GM18870 (cell line): Measurements from ENCODE around the gene CHDH.

Experiments used
- ATAC-seq: cut with Tn5 transposase; IDR thresholded peaks from one replicate; pipeline ENCODE4 v1.9.1; 2021; ENCODE audit warnings: moderate library complexity; ENCODE audit not compliant: unreplicated experiment

CHDH gene

DNA sequence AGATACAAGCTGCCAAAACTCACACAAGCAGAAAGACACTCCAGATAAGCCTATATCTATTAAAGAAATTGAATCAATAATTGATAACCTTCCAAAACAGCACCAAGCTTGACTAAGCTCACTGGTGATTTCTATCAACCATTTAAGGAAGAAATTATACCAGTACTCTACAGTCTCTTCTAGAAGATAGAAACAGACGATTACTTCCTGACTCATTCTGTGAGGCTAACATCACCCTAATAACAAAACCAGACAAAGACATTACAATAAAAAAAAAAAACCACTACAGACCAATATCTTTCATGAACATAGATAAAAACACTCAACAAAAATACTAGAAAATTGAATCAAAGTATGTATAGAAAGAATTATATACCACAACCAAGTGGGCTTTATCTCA, 20.2 kb downstream of the CHDH start:
- no peak for ATAC-seq

DNA sequence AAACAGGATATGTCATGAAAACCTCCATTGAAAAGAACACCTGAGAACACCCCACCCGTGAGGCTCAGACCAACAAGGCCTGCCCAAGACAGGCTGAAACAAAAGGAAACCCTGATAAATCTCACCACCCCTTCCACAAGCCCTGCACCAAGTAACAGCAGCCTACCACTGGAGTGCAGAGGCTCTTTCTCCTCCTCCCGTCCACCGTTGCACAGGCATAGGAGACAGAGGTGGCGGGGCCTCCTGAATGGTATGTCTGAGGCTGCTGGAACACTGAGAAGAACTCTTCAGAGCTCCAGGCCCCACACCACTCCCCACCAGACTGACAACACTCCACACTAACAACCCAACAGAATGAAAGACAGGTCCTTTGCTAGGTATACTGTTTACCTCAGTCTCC, 21.4 kb downstream of the CHDH start:
- no peak for ATAC-seq

DNA sequence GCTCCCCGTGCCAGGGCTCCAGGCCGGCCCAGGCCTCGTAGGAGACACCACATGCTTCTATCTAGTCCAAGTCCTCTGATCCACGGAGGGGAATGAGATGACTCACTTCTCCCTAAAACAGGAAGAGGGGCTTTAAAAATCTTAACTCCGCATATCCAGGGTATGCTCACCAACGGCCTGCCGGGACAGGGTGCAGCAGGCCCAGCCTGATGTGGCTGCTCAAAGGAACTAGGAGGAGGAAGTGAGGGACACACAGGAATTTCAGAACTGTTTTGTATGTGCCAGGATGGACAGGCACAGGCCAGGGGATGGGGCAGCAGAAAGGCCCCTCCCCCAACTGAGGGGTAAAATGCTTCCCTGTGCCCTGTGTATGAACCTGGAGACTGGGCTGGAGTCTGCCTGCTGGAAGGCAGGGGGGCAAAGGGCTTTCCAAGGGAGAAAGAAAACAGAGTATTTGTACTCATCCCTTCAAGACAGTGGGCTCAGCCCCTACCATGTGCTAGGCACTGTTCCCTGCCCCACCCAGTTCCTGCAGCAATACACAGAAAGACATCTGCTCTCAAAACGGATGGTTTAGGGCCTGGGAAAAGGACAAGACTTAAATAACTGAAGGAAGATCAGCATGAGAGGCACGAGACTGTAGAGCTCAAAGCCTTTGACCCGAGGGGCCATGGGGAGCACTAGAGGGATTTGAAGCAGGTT, 22.1 kb downstream of the CHDH start:
- no peak for ATAC-seq

DNA sequence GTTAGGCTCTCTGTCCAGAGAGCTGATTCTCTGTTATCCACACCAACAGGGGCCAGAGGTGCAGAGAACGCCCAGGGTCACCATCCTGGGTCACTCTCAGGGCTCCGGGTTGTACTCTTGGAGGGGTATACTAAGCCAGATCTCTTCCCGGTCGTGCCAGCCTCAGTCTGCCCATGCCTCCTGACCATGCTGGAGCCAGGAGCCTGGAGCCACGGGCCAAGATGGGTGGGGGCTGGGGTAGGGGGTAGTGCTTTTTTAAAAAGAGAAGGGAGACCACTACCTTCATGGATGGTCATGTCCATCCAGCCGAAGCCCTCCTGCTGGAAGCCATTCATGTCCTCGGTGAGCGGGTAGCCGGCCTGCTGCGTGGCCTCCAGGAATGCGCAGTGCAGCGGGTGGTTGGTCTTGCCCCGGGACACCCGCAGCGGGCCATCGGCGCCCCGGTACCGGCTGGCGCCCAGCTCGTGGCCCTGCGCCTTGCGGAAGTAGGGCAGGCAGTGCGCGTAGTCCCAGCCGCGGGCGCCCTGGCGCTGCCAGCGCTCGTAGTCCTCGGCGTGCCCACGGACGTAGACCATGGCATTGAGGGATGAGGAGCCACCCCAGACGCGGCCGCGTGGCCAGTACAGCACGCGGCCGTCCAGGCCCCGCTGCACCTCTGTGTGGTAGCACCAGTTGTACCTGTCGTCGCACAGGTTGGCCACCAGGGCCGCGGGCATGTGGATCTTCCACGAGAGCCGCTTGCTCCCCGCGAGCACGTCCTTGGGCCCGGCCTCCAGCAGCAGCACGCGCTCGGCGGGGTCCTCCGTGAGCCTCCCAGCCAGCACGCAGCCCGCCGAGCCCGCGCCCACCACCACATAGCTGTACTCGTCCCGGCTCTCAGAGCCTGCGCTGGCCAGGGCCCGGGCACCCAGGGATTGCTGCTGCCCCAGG, 22.9 kb downstream of the CHDH start:
- ATAC-seq, result no peak

GRCh38 chr3:53822331-53822741, 23.9 kb downstream of the CHDH start:
- no peak for ATAC-seq

DNA sequence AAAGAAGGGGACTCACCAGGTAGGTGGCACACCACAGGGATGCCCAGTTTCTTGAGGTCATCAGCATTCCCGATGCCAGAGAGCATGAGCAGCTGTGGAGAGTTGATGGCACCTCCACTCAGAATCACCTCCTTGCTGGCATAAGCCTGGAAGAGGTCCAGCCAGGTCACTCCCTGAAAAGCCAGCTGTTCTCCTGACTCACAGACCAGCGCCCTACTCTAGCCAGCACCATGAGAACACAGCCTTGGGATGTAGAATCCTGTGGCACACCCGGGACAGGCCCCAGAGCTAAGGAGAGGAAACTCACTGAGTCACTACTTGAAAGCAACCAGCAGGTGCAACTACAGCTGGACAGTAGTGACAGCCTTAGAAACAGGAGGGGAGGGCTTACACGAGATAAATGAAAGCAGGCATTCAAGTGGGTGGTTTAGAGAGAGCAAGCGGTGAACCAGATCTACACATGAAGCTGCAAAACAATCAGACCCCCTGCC, 24.5 kb downstream of the CHDH start:
- no peak for ATAC-seq

DNA sequence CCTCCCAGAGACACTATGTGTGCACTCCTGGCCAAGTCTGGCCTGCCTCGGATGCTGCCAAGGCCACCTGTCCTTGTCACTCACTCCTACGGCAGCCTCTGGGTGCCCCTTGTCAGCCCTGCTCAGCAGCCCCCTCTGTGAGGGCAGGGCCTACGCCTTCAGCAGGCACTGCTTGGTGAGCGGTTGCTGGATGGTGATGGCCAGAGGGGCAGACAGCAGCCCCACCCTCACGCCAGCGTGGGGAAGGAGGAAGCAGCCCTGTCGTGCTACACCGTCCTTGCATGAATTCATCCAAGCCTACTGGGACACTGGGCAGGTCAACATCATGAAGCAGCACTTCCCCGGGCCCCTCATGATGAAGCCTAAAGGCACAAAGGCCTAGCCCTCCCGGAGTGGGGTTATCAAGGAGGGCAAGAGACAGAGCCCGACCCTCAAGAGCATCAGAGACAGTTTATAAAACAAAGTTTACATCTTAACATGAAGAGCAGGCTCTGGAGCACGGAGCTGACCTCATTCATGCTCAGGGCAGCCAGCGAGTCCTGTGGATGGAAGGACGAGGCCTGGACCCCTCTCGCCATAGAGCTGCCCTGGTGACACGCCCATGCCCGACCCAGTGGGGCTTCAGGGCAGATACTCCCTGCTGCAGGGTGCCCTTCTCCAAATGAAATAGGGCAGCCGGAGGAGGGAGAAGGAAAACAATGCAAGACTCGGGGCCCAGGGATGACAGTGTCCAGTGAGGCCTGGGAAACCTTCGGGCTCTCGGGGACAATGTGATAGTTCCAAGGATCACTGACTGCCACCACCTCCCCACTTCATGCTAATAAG, 25.3 kb downstream of the CHDH start:
- no peak for ATAC-seq

GRCh38 chr3:53820084-53820483, 26.1 kb downstream of the CHDH start:
- ATAC-seq, result no peak

DNA sequence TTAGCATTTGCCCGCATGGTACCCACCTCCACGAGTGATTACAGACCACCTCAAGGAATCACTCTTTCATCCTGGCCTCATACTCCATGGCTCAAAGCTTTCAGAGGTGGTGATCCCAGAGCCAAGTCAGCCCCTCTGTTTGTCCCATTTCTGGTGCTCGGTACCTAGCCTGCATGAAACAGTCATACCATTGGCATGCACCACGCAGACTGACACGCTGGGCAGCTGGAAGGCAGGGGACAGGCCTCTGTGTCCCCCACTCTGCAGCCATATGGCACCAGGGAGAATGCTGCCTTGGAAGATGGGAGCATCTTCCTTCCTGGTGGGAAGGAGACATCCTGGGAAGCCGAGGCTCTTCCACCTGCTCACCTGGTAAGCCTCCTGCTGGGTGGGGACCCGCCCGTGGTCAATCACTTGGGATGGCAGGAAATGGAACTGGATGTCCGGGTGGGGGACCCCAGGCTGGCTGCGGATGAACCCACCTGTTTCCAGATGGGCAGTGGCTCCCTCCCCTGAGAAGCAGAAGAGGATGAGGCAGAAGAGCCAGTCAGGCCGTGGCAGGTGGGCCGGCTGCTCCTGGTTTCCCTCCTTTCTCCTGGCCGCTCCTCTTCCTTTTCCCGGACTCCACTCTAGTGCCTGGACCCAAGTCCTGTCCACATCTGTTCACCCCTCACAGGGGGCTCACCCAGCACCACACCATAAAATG, 26.9 kb downstream of the CHDH start:
- no peak for ATAC-seq

- ATAC-seq, result no peak
Observed at GRCh38 chr3:53818221-53819162, 27.7 kb downstream of the CHDH start.

GRCh38 chr3:53817809-53818208, 28.4 kb downstream of the CHDH start:
- no peak for ATAC-seq

- no peak for ATAC-seq
Observed at GRCh38 chr3:53817211-53817610, 29.0 kb downstream of the CHDH start.

GRCh38 chr3:53816425-53816824, 29.8 kb downstream of the CHDH start:
- no peak for ATAC-seq

DNA sequence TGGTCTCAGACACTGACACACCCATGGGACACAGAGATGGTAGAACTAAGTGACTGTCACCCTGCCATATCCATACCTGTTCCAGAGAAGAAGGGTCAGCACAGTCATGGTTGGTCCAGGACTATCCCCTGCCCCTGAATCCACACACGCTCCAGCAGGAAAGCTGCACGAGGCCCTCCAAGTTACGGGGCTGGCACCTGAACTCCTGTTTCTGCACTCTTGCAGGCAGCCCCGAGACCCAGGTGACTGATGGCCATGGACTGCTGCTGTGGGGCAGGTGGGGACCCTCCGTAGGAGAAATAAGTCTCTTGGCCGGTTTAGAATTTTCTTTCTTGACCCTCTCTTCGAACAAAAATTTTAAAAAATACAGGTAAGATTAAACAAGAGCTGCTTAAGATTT, 30.6 kb downstream of the CHDH start:
- ATAC-seq, result no peak

GRCh38 chr3:53815067-53815466, 31.2 kb downstream of the CHDH start:
- ATAC-seq, result no peak

GRCh38 chr3:53813876-53814275, 32.3 kb downstream of the CHDH start:
- no peak for ATAC-seq

- no peak for ATAC-seq
Observed at GRCh38 chr3:53813229-53813628, 33.0 kb downstream of the CHDH start.

GRCh38 chr3:53812434-53812833, 33.8 kb downstream of the CHDH start:
- no peak for ATAC-seq

DNA sequence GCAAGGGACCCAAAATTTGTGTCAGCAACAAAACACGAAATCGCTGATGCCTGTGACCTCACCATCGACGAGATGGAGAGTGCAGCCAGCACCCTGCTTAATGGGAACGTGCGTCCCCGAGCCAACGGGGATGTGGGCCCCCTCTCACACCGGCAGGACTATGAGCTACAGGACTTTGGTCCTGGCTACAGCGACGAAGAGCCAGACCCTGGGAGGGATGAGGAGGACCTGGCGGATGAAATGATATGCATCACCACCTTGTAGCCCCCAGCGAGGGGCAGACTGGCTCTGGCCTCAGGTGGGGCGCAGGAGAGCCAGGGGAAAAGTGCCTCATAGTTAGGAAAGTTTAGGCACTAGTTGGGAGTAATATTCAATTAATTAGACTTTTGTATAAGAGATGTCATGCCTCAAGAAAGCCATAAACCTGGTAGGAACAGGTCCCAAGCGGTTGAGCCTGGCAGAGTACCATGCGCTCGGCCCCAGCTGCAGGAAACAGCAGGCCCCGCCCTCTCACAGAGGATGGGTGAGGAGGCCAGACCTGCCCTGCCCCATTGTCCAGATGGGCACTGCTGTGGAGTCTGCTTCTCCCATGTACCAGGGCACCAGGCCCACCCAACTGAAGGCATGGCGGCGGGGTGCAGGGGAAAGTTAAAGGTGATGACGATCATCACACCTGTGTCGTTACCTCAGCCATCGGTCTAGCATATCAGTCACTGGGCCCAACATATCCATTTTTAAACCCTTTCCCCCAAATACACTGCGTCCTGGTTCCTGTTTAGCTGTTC, 34.9 kb downstream of the CHDH start:
- ATAC-seq, result no peak
